PC-9 (cell line): ENCODE results near the gene RELCH.

ENCODE experiments used
- EZH2 ChIP-seq: fragments of 200-600 bp; sonication (generic); IDR thresholded peaks from 2 replicates; pipeline ENCODE4 v1.8.0; 2017; ENCODE audit warnings: antibody characterized with exemption, low read depth
- TF ChIP-seq, protein P1 (sequence below): fragments of 200-600 bp; sonication (generic); conservative IDR thresholded peaks from 2 replicates; pipeline ENCODE4 v1.6.1; 2017; ENCODE audit warnings: mixed run types, antibody characterized with exemption, mild to moderate bottlenecking, moderate library complexity

DNA sequence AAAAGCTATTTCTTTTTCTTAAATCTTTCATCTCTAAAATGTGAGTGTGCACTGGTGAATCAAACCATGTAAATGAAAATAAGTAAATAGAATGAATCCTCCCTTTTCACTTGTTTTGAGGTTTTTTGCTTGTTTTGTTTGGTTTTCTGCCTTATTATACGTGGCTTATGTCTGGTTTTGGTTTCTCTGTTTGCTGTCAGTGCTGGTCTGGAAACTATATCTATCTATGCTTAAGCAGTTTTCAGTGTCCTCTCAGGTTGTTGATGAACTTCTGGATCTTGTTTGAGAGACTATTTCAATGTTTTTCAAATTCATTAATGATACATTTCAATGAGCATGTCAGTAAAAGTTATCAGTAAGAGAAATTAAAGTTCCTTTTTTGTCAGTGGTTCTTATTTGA is 90.0 kb downstream of the RELCH start:
- TF ChIP-seq, protein P1, sequence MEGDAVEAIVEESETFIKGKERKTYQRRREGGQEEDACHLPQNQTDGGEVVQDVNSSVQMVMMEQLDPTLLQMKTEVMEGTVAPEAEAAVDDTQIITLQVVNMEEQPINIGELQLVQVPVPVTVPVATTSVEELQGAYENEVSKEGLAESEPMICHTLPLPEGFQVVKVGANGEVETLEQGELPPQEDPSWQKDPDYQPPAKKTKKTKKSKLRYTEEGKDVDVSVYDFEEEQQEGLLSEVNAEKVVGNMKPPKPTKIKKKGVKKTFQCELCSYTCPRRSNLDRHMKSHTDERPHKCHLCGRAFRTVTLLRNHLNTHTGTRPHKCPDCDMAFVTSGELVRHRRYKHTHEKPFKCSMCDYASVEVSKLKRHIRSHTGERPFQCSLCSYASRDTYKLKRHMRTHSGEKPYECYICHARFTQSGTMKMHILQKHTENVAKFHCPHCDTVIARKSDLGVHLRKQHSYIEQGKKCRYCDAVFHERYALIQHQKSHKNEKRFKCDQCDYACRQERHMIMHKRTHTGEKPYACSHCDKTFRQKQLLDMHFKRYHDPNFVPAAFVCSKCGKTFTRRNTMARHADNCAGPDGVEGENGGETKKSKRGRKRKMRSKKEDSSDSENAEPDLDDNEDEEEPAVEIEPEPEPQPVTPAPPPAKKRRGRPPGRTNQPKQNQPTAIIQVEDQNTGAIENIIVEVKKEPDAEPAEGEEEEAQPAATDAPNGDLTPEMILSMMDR, result no peak
- no peak for TF ChIP-seq EZH2
